Measurements from ENCODE around the gene IFIH1.

Gene IFIH1

GRCh38 chr2:162256591-162256991, 61.9 kb downstream of the IFIH1 start:
- H4K20me1 ChIP-seq (ENCODE audit: insufficient read depth, low read length), result no peaks in the 10 kb centered on the region
- H3K4me3 ChIP-seq (ENCODE audit: low read length), result no peak overlapping the region
- H3K36me3 ChIP-seq (replicated peaks; ENCODE audit: insufficient read depth, low read length), result no peaks in the 10 kb centered on the region
- peaks cover 15% of the 10 kb centered on the region for H3K4me1 ChIP-seq (ENCODE audit: low read length)
- H3K4me2 ChIP-seq (ENCODE audit: low read depth, low read length), result no peak overlapping the region
- no peaks in the 10 kb centered on the region for H3K27me3 ChIP-seq (replicated peaks; ENCODE audit: insufficient read depth, low read length)
- H3K9me2 ChIP-seq (replicated peaks; ENCODE audit: insufficient read depth, low read length), result no peaks in the 10 kb centered on the region
- TF ChIP-seq CTCF (IDR thresholded peaks at IDR 0.05; ENCODE audit: low read length) (no peak), EZH2phosphoT487 (IDR thresholded peaks at IDR 0.05; ENCODE audit: low read length) (no peak), EZH2 (optimal IDR thresholded peaks at IDR 0.05; ENCODE audit: low read depth, low read length) (no peak)
- H3K79me2 ChIP-seq (ENCODE audit: low read length), result no peaks in the 10 kb centered on the region
- no peak overlapping the region for H3K27ac ChIP-seq (ENCODE audit: low read length)
- no peak overlapping the region for H3K9ac ChIP-seq (ENCODE audit: low read length)
- no peak for DNase-seq
- peaks cover 12% of the 10 kb centered on the region for H3F3A ChIP-seq (ENCODE audit: insufficient read depth, low read length)
- no peaks in the 10 kb centered on the region for H3K9me3 ChIP-seq (replicated peaks; ENCODE audit: insufficient read depth, low read length)
- H2AFZ ChIP-seq (ENCODE audit: low read length), result no peak overlapping the region

DNA sequence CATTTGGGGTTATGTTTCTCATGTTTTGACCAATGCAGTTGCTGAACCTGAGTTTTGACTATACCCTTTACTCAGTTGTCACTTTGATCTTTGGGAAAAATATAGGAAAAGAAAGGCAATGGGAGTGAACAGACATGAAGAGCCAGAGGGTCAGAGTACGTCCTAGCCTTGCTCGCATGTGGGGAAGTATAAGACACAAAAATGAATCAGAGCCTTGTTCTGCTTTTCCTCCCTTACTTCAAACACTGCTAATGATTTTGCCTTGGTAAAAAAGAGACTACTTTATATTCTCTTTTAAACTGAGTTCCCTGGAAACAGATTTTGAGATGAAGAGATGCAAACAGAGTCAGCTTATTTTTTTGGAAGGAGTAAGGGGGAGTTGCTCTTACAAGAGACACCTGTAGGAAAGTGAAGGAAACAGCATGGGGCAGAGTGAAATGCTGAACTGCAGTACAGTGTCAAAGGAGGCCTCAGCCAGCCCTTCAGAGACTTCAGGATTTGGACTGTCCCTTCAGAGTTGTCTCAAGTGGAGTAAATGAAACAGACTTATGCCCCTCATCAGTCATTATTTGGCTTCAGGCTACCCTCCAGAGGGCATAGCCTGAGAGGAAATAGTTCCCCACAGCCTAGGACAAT, 64.1 kb downstream of the IFIH1 start:
- H3K27me3 ChIP-seq (replicated peaks; ENCODE audit: insufficient read depth, low read length), result no peaks in the 10 kb centered on the region
- no peak for DNase-seq
- no peaks in the 10 kb centered on the region for H3K36me3 ChIP-seq (replicated peaks; ENCODE audit: insufficient read depth, low read length)
- no peaks in the 10 kb centered on the region for H3F3A ChIP-seq (ENCODE audit: insufficient read depth, low read length)
- H3K4me1 ChIP-seq (ENCODE audit: low read length), result no peaks in the 10 kb centered on the region
- no peaks in the 10 kb centered on the region for H3K9me2 ChIP-seq (replicated peaks; ENCODE audit: insufficient read depth, low read length)
- H3K9ac ChIP-seq (ENCODE audit: low read length), result no peak overlapping the region
- no peaks in the 10 kb centered on the region for H3K9me3 ChIP-seq (replicated peaks; ENCODE audit: insufficient read depth, low read length)
- H3K27ac ChIP-seq (ENCODE audit: low read length), result no peak overlapping the region
- no peak for TF ChIP-seq EZH2 (optimal IDR thresholded peaks at IDR 0.05; ENCODE audit: low read depth, low read length)
- no peaks in the 10 kb centered on the region for H3K79me2 ChIP-seq (ENCODE audit: low read length)
- no peaks in the 10 kb centered on the region for H4K20me1 ChIP-seq (ENCODE audit: insufficient read depth, low read length)
- H3K4me3 ChIP-seq (ENCODE audit: low read length), result no peak overlapping the region
- H2AFZ ChIP-seq (ENCODE audit: low read length), result no peak overlapping the region
- H3K4me2 ChIP-seq (ENCODE audit: low read depth, low read length), result no peak overlapping the region

GRCh38 chr2:162253435-162253834, 65.0 kb downstream of the IFIH1 start:
- Histone ChIP-seq H3K4me3 (ENCODE audit: low read length) (no peak overlapping the region), H3K27ac (ENCODE audit: low read length) (no peak overlapping the region), H2AFZ (ENCODE audit: low read length) (no peak overlapping the region), H3K9ac (ENCODE audit: low read length) (no peak overlapping the region), H3F3A (ENCODE audit: insufficient read depth, low read length) (no peaks in the 10 kb centered on the region), H3K79me2 (ENCODE audit: low read length) (no peaks in the 10 kb centered on the region), H3K4me1 (ENCODE audit: low read length) (no peaks in the 10 kb centered on the region), H3K27me3 (replicated peaks; ENCODE audit: insufficient read depth, low read length) (no peaks in the 10 kb centered on the region), H4K20me1 (ENCODE audit: insufficient read depth, low read length) (no peaks in the 10 kb centered on the region), H3K4me2 (ENCODE audit: low read depth, low read length) (no peak overlapping the region), H3K9me2 (replicated peaks; ENCODE audit: insufficient read depth, low read length) (no peaks in the 10 kb centered on the region), H3K9me3 (replicated peaks; ENCODE audit: insufficient read depth, low read length) (no peaks in the 10 kb centered on the region), H3K36me3 (replicated peaks; ENCODE audit: insufficient read depth, low read length) (no peaks in the 10 kb centered on the region)
- TF ChIP-seq EZH2 (optimal IDR thresholded peaks at IDR 0.05; ENCODE audit: low read depth, low read length) (no peak), EZH2phosphoT487 (IDR thresholded peaks at IDR 0.05; ENCODE audit: low read length) (no peak), CTCF (IDR thresholded peaks at IDR 0.05; ENCODE audit: low read length) (no peak)
- DNase-seq, result no peak

- Histone ChIP-seq H3K4me3 (ENCODE audit: low read length) (no peak overlapping the region), H3K4me2 (ENCODE audit: low read depth, low read length) (no peak overlapping the region), H4K20me1 (ENCODE audit: insufficient read depth, low read length) (no peaks in the 10 kb centered on the region), H3K9me2 (replicated peaks; ENCODE audit: insufficient read depth, low read length) (no peaks in the 10 kb centered on the region), H2AFZ (ENCODE audit: low read length) (no peak overlapping the region), H3K79me2 (ENCODE audit: low read length) (no peaks in the 10 kb centered on the region), H3F3A (ENCODE audit: insufficient read depth, low read length) (no peaks in the 10 kb centered on the region), H3K36me3 (replicated peaks; ENCODE audit: insufficient read depth, low read length) (no peaks in the 10 kb centered on the region), H3K27me3 (replicated peaks; ENCODE audit: insufficient read depth, low read length) (no peaks in the 10 kb centered on the region), H3K4me1 (ENCODE audit: low read length) (no peaks in the 10 kb centered on the region), H3K9me3 (replicated peaks; ENCODE audit: insufficient read depth, low read length) (no peaks in the 10 kb centered on the region), H3K9ac (ENCODE audit: low read length) (no peak overlapping the region), H3K27ac (ENCODE audit: low read length) (no peak overlapping the region)
- no peak for TF ChIP-seq CTCF (IDR thresholded peaks at IDR 0.05; ENCODE audit: low read length)
- no peak for TF ChIP-seq EZH2 (optimal IDR thresholded peaks at IDR 0.05; ENCODE audit: low read depth, low read length)
- TF ChIP-seq EZH2phosphoT487 (IDR thresholded peaks at IDR 0.05; ENCODE audit: low read length), result no peak
- DNase-seq, result no peak
Measured at GRCh38 chr2:162252153-162252552, 66.3 kb downstream of the IFIH1 start.
